Right lobe of liver (tissue), 6 donors: Measurements from ENCODE around the gene ZNF628. TPM values are rescaled to one million over a fixed set of nuclear protein-coding genes. Genes with fewer than 3 reads are reported as not detected.

Experiments used
- ATAC-seq, 4 donors: fragments of 200-7000 bp; cut with Tn5 transposase; one replicate each; pipeline ENCODE4 v1.9.1; 2020; ENCODE audit warnings: mild to moderate bottlenecking in 4 of 4, moderate library complexity in 4 of 4
- DNase-seq, 3 donors: peaks; one replicate each; pipeline ENCODE4 v3.0.0-alpha.2; 2020
- H3K27ac ChIP-seq, 3 donors: fragments of 200-600 bp; one replicate each; pipeline ENCODE4 v1.8.0; 2022
- H3K27me3 ChIP-seq, 2 donors: fragments of 200-600 bp; one replicate each; pipeline ENCODE4 v1.8.0; 2022
- H3K36me3 ChIP-seq, 4 donors: fragments of 200-600 bp; sonication (generic) in 1 of 4; one replicate each; pipeline versions ENCODE4 v1.5.1 to v1.8.0; 2017 to 2022; ENCODE audit warnings: control low read depth in 1 of 4
- H3K4me1 ChIP-seq, 4 donors: fragments of 200-600 bp; sonication (generic) in 1 of 4; one replicate each; pipeline versions ENCODE4 v1.5.1 to v1.8.0; 2017 to 2022; ENCODE audit warnings: control low read depth in 1 of 4
- H3K4me3 ChIP-seq, 3 donors: fragments of 200-600 bp; one replicate each; pipeline ENCODE4 v1.8.0; 2022
- H3K9me3 ChIP-seq, 4 donors: fragments of 200-600 bp; sonication (generic) in 1 of 4; one replicate each; pipeline versions ENCODE4 v1.5.1 to v1.8.0; 2017 to 2022; ENCODE audit warnings: control low read depth in 1 of 4
- POLR2A ChIP-seq: fragments of 450-650 bp; IDR thresholded peaks from one replicate; pipeline ENCODE4 v1.6.1; 2017; ENCODE audit warnings: antibody characterized with exemption, mild to moderate bottlenecking
- WGBS: methylation state at CpG from one replicate; pipeline ENCODE4 v1.1.6; 2018; ENCODE audit warnings: low coverage, low lambda C conversion rate; ENCODE audit not compliant: insufficient coverage; ENCODE audit errors: missing lambda C conversion rate; 5-methylcytosine and 5-hydroxymethylcytosine counted together
- intact Hi-C, 2 donors: fragments of 100-400 bp; cut with DNase I; formaldehyde crosslinking; loops; one replicate each; pipeline versions ENCODE4 v1.11.2 to v1.14.1; 2022
- total RNA-seq, 6 experiments: library from RNA; depleted of rRNA in 2 of 6; stranded (reverse); fragments of >200 nt in 2 of 6; fragmentation: NEBNext Ultra II Directional in 3 of 6; extraction: Animal tissue kit (Norgen Biotek cat#: 25700) in 3 of 6; gene quantifications; one replicate each; pipeline versions ENCODE4 v1.1.0 to v1.2.4, GENCODE V29; 2016 to 2023
- TF ChIP-seq, protein P1 (sequence below), 4 donors: fragments of 200-600 bp in 3 of 4; fragments of 450-650 bp in 1 of 4; IDR thresholded peaks; one replicate each; pipeline versions ENCODE4 v1.5.1 to v1.8.0; 2016 to 2022; ENCODE audit warnings: antibody characterized with exemption in 4 of 4, mild to moderate bottlenecking in 2 of 4
- donor health status: DM: no; HTN: yes; CAD: no.
- donor health status: DM: no; HTN: no; CAD: no.
- donor health status: DM: no; HTN: no; CAD: no.
- donor health status: DM: no; HTN: yes; CAD: no.
- donor health status: DM: no; HTN: yes; CAD: no.

Gene ZNF628
- total RNA-seq, 6 experiments from 2014 or later, result 3.4 to 9.2 (median 4.4) TPM

DNA sequence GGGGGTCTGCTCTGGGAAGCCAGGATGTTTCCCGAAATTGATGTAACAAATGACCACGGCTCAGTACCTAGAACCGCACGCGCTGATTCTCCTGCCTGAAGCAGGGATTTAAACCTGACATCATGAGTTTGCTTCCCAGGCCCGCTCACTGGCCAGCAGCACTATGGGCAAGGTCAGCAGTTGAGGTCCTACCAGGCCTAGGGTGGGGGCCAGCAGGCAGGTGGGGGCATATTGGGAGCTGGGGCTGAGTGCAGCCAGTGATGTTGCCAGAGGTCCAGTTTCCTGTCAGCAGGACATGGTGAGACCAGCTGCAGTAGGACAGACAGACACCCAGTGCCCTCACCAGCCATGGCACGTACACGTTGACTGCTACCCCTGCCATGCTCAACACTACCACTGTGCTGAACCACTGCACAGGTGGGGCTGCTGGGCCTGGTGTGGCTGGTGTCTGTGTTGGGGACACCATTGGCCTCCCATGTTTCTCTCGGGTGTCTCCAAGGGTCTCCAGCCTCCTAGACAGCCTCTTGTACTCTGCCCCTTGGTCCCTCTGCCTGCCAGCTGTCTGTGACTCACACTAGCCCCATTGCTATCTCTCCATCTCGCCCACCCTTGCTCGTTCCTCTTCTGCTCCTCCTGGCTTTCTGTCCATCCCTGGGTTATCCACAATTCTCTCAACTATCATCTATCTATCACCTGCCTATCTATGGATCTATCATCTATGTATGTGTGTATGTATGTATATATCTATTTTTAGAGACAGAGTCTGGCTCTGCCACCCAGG, 10.8 kb upstream of the ZNF628 start:
- 76% methylated on average over 3 of the region's 11 CpGs for WGBS
- Histone ChIP-seq H3K27me3 (no peaks in the 10 kb centered on the region), H3K4me3 (no peak overlapping the region), H3K4me1 (peaks cover 0 to 16% (median 5%) of the 10 kb centered on the region in 4 donors), H3K27ac (no peak overlapping the region), H3K36me3 (no peaks in the 10 kb centered on the region), H3K9me3 (no peaks in the 10 kb centered on the region)
- intact Hi-C loops, result no loop called here
- ATAC-seq (no peak), DNase-seq (no peak)
- no peak for TF ChIP-seq POLR2A

DNA sequence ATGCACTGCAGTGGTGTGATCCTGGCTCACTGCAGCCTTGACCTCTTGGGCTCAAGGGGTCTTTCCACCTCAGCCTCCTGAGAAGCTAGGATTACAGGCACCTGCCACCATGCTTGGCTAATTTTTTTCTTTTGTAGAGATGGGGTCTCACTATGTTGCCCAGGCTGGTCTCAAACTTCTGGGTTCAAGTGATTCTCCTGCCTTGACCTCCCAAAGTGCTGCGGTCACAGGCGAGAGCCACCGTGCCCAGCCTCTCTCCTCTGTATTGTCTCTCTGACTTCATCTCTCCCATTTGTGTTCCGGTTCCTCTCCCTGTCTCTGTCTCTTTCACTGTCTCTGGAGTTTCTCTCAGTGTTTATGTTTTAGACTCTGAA, 10.2 kb upstream of the ZNF628 start:
- ATAC-seq, result no peak
- intact Hi-C loops, result no loop called here

DNA sequence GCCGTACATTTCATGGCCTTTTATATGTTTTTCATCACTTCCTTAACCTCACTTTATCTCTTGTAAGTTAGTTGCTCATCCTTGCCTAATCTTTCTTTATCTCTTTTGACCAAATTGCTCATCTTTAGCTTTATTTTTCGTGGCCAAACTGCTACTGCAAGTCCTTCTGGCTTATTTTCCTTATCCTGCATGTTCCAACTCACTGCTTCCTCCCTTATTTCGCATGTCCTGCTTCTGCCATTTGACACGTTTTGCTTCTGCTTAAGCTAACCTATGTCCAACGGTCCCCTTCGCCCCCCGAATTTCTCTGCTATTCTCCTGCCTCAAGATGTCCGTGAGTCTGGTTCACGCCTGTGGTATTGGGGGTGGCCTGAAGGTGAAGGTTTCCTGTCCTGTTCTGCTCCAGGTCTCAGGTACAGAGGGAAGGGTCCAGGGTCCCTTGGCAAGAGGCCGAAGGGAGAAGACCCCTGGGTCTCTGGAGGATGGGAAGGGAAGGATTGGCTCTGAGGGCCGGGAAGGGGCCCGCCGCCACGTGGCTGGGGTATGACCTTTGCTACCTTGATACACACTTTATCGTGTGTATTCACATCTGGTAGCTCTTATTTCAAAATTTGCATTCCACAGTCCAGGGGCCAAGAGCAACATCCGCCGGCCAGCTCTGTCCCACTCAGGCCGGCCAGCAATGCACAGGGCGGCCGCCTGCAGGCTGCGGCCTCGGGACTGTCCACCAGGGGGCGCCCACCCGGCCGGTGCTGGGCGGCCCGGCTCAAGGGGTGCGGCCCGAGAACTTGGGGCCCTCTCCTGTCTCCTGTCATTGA, 9.0 kb upstream of the ZNF628 start:
- no peaks in the 10 kb centered on the region for H3K27me3 ChIP-seq
- peak; percentile 14 for TF ChIP-seq POLR2A
- TF ChIP-seq, protein P1, sequence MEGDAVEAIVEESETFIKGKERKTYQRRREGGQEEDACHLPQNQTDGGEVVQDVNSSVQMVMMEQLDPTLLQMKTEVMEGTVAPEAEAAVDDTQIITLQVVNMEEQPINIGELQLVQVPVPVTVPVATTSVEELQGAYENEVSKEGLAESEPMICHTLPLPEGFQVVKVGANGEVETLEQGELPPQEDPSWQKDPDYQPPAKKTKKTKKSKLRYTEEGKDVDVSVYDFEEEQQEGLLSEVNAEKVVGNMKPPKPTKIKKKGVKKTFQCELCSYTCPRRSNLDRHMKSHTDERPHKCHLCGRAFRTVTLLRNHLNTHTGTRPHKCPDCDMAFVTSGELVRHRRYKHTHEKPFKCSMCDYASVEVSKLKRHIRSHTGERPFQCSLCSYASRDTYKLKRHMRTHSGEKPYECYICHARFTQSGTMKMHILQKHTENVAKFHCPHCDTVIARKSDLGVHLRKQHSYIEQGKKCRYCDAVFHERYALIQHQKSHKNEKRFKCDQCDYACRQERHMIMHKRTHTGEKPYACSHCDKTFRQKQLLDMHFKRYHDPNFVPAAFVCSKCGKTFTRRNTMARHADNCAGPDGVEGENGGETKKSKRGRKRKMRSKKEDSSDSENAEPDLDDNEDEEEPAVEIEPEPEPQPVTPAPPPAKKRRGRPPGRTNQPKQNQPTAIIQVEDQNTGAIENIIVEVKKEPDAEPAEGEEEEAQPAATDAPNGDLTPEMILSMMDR (IDR thresholded peaks at IDR 0.05), result peak; percentile 98 to 100 (median 100)
- H3K4me1 ChIP-seq, result peaks cover 0 to 16% (median 5%) of the 10 kb centered on the region in 4 donors
- ATAC-seq (peak; percentile 90 to 99 (median 92)), DNase-seq (peak; percentile 77 to 82 (median 80))
- intact Hi-C loops, result no loop called here
- H3K27ac ChIP-seq, result peak overlapping the region in 2 of 3 donors; percentile 46 to 84
- 38% methylated on average over 12 of the region's 29 CpGs for WGBS
- no peaks in the 10 kb centered on the region for H3K36me3 ChIP-seq
- no peak overlapping the region for H3K4me3 ChIP-seq
- H3K9me3 ChIP-seq, result no peaks in the 10 kb centered on the region

More for the DNA sequence above, 10.2 kb upstream of the ZNF628 start:
- DNase-seq, result no peak
- 84% methylated on average over 4 of the region's 4 CpGs for WGBS
- Histone ChIP-seq H3K4me3 (no peak overlapping the region), H3K27me3 (no peaks in the 10 kb centered on the region), H3K27ac (peak overlapping the region in 1 of 3 donors; percentile 84), H3K36me3 (no peaks in the 10 kb centered on the region), H3K9me3 (no peaks in the 10 kb centered on the region), H3K4me1 (peaks cover 0 to 16% (median 5%) of the 10 kb centered on the region in 4 donors)
- TF ChIP-seq POLR2A, result no peak
- TF ChIP-seq, protein P1 (IDR thresholded peaks at IDR 0.05), result no peak

DNA sequence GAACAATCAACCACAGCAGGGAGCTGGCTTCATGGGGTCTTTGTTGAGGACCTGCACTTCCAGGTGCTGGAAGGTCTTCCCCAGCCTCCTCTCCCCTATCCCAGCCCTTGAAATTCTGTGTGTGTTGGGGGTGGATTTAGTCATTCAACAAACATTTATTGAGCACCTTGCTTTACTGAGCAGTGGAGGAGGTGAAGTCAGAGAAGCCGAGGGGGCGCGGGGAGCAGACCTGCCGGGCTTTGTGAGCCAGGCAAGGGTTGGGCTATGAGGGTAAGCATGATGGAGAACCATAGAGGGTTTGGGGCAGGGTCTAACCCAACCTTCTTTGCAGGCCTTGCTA, 8.4 kb upstream of the ZNF628 start:
- 22% methylated on average over 4 of the region's 4 CpGs for WGBS
- H3K9me3 ChIP-seq, result no peaks in the 10 kb centered on the region
- intact Hi-C loops, result no loop called here
- H3K27me3 ChIP-seq, result no peaks in the 10 kb centered on the region
- no peak overlapping the region for H3K4me3 ChIP-seq
- ATAC-seq (no peak), DNase-seq (no peak)
- no peaks in the 10 kb centered on the region for H3K36me3 ChIP-seq
- no peak overlapping the region for H3K27ac ChIP-seq
- peaks cover 0 to 16% (median 5%) of the 10 kb centered on the region in 4 donors for H3K4me1 ChIP-seq
- TF ChIP-seq, protein P1 (IDR thresholded peaks at IDR 0.05), result peak in 1 of 4 donors; percentile 1
- TF ChIP-seq POLR2A, result no peak

DNA sequence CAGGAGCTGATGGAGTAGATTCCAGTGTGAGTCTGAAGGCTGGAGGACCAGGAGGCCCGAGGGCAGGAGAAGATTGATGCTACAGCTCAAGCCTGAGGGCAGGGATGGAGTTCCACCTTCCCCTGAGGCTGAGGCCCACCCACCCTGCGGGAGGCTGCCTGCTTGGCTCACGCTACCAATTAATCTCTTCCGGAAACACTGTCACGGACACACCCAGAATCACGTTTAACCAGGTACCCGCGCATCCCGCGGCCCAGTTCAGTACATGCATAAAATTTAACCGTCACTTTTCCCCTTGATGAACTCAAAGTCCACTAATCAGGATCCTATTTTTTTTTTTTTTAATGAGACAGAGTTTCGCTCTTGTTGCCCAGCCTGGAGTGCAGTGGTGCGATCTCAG, 5.2 kb upstream of the ZNF628 start:
- DNase-seq (no peak), ATAC-seq (no peak)
- 93% methylated on average over 7 of the region's 13 CpGs for WGBS
- Histone ChIP-seq H3K9me3 (no peaks in the 10 kb centered on the region), H3K4me1 (peaks cover 0 to 25% (median 5%) of the 10 kb centered on the region in 4 donors), H3K4me3 (no peak overlapping the region), H3K27ac (no peak overlapping the region), H3K36me3 (no peaks in the 10 kb centered on the region), H3K27me3 (no peaks in the 10 kb centered on the region)
- intact Hi-C loops, result no loop called here
- TF ChIP-seq, protein P1 (IDR thresholded peaks at IDR 0.05), result no peak
- no peak for TF ChIP-seq POLR2A
